NCI-H1436 (cell line): ENCODE measurements around the gene VDR.

Experiments used
- DNase-seq: peaks from one replicate; lab custom pipeline; 2025; lab: John Stamatoyannopoulos, UW

The VDR gene

DNA sequence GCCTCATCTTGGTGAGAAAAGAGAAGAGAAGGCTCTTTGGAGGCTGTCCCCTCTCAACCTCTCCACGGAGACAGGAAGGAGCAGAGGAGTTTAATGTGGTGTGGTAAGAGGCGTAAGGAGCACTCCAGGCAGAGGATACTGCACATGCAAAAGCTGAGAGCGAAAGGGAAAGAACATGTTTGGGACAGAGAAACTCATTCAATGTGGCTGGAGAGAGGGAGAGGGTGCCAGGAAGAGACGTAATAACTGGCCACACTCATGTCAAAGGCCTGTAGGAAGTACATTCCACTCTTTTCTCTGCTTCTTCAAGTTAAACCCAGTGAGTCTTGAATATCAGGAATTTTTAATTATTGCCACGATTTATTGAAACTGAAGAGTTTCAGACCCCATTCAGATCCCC, 12.0 kb downstream of the VDR start:
- DNase-seq = no peak

GRCh38 chr12:47891356-47891755, 13.4 kb downstream of the VDR start:
- DNase-seq = no peak

DNA sequence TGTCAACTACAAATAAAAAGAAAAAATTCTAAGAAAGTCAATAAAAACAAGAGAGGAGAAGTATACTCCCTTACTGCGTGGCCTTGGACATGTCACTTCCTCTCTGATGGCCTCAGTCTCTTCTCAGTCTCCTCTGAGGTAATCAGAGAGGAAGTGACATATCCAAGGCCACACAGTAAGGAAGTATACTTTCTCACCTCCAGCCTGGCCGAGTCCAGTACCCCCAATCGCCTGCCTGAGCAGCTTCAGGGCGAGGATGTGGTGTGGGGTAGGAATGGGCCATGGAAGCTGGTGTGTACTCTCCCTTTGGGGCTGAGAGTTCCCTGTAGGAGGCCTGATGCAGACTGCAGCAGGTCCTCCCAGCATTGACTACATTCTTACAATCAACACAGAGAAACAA, 15.8 kb downstream of the VDR start:
- no peak for DNase-seq

DNA sequence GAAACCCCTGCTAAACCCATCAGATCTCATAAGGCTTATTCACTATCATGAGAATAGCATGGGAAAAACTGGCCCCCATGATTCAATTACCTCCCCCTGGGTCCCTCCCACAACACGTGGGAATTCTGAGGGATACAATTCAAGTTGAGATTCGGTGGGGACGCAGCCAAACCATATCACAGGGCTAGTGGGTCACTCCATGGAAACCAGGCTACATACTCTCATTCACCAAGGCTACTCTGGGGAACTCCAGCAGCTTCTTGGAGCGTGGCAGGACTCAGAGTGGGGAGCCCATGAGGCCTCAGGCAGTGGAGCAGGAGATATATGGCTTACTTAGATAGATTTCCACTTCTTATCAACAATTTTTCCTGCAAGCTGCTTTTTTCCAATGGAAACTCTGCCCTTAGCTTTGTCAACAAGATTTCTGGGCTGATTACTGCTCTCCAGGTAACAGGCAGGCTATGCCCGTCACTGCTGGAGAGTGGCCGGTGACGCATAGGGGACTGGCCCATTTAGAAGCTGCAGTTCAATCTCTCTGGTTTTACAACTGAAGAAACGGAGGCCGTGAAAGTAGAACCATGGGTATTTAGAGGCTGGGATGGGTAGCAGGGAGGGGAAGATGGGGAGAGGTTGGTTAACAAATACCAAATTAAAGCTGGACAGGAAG, 16.5 kb downstream of the VDR start:
- DNase-seq = no peak

DNA sequence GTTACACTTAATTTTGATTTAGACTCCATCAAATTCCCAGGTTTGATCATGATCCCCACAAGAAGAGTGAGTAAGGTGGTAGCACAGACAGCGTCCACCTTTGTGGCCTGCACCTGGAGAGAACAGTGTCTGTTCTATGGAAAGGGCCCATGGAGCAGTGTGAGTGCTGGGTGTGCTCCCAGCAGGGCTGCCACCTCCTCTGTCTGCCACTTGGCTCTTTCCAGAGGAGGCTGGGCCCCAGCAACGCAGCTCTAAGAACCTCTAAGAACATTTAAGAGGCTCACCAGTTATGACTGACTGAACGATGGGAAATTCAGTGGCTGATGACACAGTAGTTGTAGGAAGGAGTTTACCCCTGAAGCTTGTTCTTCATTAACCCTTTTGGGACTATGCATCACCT, 17.3 kb downstream of the VDR start:
- DNase-seq = no peak

- DNase-seq = no peak
Measured at GRCh38 chr12:47886510-47887240, 18.1 kb downstream of the VDR start.

DNA sequence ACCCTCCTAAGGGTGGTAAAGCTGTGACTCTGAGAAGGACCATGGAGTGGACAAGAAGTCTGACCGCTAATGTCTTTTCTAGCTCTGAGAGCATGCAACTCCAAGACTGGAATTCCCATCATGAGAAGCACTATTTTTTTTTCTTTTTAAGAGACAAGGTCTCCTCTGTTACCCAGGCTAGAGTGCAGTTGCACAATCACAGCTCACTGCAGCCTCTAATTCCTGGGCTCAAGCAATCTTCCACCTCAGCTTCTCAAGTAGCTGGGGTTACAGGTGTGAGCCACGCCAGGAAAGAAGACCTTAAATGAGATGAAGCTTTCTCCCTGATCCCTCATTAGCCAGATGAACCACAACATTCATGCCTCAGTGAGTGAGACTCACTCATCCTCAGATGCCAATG, 19.2 kb downstream of the VDR start:
- no peak for DNase-seq

GRCh38 chr12:47885012-47885501, 19.7 kb downstream of the VDR start:
- no peak for DNase-seq

GRCh38 chr12:47884501-47884900, 20.3 kb downstream of the VDR start:
- DNase-seq = no peak

DNA sequence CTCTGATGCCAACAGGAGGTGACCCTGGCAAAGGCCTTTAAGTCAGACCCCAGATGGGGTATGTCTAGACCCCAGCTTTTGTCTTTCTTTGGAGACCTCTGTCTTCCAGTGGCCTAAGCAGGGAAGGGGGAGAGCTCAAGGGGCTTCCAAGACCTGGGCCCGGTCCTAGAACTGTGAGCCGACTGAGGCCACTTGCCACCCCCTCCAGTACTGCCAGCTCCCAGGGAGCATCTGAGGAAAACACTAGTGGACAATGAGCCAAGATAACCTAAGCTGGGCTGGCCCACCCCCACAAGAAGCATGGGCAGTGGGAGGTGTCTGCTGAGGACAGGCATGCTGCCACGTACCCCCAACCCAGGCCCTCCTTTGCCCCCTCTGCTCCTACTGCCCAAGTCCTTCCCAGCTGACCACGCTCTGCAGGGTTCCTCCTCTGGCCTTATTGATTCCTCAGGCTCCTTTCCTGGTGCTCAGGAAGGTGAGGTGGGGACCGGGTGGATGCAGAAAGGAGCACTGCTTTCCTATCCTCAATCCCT, 21.1 kb downstream of the VDR start:
- DNase-seq = no peak

DNA sequence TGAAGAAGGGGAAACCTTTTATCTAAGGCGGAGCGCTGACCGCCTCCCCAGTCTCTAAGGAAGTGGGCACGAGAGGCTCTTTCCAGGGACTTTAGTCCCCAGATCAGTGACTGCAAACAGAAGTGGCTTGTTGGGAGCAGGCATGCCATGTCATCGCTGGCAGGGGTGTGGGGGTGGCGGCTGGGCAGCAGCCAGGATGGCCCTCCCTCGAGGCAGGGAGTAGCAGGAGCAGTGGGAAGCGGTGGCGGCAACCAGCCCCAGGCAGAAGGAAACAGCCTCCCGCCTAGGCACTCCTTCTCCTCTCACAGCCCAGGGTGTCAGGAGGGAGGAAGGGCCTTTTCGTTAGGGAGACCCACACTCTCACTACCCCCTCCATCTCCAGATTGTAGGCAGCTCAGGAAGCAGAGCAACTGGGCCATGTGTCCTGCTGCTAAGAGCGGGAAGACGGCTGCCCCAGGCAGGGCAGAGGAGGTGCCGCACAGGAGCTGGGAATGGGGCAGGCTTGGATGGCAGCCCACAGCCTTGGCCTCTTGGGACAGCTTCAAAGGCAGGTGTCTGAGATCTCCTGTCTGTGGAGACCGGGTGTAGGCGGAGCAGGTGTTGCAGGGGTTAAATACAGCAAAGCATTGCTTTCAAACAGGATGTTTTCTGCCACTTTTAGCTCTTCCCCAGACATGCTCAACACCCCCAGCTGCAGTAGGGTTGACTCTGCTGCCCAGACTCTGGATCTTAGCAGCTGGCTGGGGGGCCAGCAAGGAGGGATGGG, 21.8 kb downstream of the VDR start:
- peak; percentile 46 for DNase-seq

DNA sequence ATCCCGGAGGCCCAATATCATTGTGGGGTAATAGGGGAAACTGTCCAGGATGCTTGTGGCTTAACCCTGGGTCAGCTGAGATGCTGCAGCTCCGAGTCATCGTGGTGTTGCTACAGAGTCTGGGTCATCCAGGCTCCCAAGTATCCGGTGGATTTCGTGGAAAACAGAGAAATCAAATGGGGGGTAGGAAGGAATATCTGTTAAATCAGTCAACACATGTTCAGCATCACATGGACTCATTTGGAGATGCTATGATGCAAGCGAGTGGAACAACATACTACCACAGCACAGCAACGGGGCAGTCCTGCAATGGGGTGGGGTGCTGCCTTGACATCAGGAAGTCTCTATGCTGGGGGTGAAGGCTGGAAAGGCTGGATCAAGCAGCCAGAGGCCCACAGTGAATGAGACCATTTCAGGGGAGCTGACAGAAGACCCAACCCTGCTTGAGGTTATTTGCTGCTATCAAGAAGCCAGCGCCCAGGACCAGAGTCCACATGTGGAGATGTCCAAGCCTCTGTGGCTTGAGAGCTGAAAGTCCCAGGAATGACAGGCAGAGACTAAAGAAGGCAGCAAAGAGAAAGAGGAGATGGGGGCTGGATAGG, 22.9 kb downstream of the VDR start:
- no peak for DNase-seq

DNA sequence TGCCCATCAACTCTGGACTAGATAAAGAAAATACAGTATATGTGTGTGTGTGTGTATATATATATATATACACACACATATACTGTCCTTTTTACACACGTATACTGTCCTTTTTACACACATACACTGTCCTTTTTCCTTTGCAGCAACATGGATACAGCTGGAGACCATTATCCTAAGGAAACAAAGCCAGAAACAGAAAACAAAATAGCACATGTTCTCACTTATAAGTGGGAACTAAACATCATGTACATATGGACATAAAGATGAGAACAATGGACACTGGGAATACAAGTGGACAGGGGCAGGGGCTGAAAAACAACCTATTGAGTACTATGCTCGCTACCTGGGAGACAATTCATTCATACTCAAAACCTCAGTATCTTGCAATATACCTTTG, 23.7 kb downstream of the VDR start:
- DNase-seq = no peak

DNA sequence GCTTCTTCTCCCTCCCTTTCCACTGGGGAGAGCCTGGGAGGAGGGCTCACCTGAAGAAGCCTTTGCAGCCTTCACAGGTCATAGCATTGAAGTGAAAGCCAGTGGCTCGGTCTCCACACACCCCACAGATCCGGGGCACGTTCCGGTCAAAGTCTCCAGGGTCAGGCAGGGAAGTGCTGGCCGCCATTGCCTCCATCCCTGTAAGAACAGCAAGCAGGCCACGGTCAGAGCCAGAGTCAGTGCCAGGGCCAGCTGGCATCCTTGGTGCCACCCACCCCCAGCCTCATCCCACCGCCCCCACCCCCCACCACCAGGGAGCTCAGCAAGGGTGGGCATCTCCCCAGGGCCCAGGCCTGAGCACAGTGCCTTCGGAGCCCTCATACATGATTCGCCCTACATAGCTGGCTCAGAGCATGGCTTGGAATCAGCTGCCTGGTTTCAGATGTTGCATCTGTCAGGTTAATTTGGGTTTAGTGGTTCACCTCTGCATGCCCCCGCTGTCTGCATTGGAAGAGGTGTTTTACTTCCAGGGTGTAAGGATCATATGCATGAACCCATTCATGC, 25.8 kb downstream of the VDR start:
- no peak for DNase-seq

- no peak for DNase-seq
Measured at GRCh38 chr12:47878293-47878917, 26.4 kb downstream of the VDR start.

DNA sequence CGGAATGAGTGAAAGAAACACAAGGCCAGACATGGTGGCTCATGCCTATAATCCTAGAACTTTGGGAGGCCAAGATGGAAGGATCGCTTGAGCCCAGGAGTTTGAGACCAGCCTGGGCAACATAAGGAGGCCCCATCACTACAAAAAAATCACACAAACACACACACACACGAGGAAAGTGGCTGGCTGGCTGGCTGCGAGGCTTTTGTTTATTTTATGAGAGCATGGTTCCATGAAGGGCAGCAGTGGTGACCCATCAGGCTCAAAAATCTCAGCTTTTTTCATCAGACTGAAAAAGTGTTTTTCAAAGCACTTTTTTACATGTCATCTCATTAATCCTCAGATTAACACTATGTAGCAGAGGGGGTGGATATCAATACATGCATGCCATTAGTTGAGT, 27.7 kb downstream of the VDR start:
- no peak for DNase-seq

DNA sequence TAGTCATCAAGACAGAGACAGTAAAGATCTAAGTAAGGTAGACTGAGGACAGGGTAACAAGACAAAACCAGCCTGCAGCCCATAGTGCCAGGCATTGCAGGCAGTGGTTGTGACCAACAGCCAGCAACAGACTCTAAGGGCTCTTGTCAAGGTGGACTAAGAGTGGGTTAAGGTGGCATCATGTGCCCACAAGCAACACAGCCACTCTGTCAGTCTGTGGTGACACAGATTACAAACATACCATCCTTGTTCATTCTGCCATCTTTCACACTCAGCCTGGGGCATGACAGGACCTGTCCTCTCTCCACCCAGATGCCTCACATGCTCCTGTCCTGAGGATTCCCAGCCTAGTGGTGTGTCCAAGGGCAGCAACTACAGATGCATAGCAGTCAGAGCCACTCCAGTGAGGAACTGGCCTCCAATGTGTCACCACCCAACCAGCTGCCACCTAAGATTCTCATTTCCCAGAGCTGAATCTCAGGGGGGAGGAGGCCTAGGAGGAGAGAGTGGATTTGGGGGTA, 28.3 kb downstream of the VDR start:
- DNase-seq = no peak

DNA sequence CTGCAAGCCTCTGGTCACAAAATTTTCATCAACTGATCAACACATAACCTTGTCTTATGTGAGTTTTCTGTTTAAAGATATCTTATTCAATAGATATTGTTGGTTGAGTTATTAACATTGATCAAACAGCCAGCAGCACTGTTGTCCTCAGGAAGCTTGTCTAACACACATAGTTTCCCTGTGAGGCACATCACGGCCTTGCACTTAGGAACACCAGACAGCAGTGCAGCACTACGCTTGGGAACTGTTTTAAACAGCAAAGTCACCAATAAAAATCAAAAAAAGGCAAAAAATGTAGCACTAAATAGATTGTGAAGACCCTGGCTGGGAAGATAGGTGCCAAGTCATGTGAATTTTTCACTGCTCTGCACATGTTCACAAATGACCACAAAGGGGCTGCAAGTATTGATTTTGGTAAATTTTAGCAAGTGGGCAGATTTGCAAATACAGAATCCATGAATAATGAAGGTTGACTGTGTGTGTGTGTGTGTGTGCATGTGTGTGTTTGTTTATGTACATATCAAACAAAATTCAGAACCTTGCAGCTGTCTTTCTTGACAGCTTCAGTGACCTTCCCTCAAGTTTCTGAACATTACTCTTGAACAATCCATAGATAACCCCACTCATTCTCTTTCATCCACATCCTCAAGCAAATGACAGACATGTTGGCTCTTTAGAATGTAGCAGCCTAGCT, 28.9 kb downstream of the VDR start:
- no peak for DNase-seq

DNA sequence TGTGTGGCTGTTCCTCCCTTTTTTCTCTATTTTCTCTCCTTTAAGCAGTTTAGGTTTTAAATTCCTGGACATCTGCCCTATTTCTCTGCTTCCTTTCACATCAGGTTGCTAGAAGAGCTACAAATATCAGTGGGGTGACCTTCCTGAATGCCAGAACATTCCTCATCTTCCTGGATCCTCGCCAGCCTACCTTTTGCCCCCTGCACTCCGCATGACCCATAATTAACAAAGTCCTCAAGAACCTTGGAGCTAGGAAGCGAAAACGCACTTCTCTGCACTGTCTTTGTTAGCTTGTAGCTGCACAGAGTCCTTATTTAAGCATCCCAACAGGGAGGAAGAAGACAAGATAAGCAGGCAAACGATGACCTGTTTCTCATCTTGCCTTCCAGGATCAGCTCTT, 30.5 kb downstream of the VDR start:
- DNase-seq = no peak

DNA sequence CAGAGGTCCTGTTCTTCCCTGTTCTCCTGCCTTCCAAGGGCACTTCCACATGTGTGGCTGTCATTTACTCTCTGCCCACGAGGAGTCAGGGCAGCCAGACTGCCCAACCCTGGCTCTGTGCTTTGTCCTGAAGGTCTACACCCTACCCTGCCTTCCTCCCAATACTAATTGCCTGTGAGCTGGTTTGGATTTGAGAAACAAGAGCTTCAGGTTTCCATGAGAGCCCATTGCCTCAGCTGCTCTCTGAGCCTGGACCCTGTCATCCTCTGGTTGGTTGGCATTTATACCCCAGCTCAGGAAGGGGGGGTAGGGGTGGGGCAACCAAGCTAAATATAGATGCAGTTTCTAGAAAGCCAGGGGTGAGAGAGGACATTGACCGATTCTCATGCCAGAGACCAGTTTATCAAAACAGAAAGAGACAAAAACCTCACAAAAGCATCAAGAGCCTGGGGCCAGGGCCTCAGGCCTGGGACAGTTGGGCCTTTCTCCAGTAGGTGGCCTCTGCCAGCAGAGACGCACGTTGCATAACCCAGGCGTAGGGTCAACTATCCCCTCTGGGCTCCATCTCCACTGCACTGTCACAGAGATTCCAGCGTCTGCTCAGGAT, 34.5 kb downstream of the VDR start:
- no peak for DNase-seq
